LNCaP clone FGC (cell line): Measurements from ENCODE around the gene COL1A2.

Experiments used
- DNase-seq: peaks from one replicate; pipeline ENCODE4 v3.0.0-alpha.2; 2011; ENCODE audit warnings: low read depth
- H3K4me3 ChIP-seq: 2 replicates; pipeline ENCODE4 v1.5.1; 2011; ENCODE audit warnings: mild to moderate bottlenecking, low read depth, low read length, control low read depth
- TF ChIP-seq, protein P1 (sequence below): IDR thresholded peaks from 2 replicates; pipeline ENCODE4 v1.5.1; 2012; ENCODE audit warnings: mild to moderate bottlenecking; ENCODE audit not compliant: control insufficient read depth, insufficient read depth; ENCODE audit errors: extremely low read depth

COL1A2 gene

DNA sequence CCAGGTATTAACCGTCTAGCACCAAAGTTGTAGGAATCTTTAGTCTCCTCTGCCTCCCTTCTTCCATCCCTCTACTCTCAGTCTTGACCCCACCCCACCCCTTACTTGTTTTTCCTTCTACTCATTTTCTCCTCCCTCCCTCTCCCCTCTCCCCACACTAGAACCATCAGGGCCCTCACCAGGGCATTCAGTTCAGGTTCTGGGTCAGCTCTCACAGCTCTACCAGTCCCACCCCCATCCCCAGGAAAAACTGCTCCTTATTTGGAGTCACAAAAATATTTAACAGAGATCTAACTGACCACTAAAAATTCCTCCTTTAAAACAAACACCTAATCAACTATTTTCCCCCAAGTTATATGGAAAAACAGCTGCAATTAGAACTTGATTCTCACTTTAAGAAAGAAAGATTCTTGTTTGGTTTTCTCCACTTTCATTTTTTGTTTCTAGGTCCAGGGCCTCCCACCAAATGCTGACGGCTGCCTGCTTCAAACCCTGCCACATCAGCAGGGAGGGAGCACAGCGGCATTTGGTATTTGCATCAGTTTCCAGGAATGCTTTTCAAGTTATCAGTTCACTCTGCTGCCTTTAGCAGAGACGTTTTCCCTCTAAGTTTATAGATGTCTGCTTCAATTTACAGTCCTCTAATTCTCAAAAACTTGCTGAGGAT, 2.8 kb upstream of the COL1A2 start:
- no peak overlapping the region for H3K4me3 ChIP-seq
- DNase-seq = no peak
- TF ChIP-seq, protein P1, sequence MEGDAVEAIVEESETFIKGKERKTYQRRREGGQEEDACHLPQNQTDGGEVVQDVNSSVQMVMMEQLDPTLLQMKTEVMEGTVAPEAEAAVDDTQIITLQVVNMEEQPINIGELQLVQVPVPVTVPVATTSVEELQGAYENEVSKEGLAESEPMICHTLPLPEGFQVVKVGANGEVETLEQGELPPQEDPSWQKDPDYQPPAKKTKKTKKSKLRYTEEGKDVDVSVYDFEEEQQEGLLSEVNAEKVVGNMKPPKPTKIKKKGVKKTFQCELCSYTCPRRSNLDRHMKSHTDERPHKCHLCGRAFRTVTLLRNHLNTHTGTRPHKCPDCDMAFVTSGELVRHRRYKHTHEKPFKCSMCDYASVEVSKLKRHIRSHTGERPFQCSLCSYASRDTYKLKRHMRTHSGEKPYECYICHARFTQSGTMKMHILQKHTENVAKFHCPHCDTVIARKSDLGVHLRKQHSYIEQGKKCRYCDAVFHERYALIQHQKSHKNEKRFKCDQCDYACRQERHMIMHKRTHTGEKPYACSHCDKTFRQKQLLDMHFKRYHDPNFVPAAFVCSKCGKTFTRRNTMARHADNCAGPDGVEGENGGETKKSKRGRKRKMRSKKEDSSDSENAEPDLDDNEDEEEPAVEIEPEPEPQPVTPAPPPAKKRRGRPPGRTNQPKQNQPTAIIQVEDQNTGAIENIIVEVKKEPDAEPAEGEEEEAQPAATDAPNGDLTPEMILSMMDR = no peak

DNA sequence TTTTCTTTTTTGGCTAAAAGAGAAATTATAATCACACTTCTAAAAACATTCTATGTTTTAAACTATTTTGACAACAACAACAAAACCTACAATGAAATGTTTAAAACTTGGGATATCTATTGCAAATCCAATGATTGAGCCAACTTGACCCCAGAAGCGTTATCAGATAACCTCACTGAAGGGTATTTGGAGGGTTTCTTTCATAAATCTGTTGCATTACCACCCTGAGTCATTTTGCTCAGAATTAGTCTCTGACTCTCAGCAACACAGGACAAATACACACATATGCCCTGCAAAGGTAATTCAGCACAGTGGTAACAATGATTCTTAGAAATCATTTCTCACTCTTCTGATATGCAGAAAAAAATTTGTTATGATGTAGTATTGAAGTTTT, 2.3 kb upstream of the COL1A2 start:
- no peak for DNase-seq
- H3K4me3 ChIP-seq = no peak overlapping the region
- TF ChIP-seq, protein P1 = no peak

DNA sequence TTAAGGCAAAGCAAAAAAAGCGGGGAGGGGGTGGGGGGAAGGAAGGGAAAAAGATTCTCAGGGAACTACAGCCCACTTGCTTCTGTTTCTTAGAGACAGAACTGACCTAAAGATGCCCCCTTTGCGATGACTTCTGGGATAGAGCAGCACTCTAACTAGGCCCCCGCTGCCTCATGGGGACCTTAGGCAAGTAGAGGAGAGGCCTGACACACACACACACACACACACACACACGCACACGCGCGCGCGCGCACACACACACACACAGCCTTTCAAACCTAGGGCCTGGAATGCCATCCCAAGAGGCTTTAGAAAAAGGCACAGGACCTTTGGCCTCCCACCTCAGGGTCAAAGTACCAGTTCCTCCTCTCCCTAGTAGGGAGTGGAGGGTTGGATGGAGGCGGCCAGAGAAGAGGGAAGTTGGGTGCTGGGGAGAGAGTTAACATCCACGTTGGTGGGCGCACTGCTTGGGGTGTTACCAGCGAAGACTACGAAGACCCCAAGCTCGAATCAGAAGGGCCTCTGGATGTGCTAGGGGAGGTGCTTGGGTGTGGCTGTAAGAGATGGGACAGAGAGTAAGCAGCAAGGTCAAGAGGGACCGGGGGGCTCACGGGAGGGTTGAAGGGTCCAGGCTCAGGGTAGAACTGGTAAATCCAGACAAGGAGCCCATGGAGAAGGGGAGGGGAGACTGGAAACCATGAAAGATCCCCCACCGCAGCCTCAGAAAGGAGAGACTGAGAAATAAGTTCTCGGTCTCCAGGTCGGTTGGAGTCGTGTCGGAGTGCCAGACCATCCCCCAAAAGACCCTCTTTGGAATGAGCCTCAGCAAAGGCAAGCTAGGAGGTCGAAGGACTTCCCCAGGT, 1.2 kb upstream of the COL1A2 start:
- H3K4me3 ChIP-seq = no peak overlapping the region
- TF ChIP-seq, protein P1 = no peak
- DNase-seq = no peak

DNA sequence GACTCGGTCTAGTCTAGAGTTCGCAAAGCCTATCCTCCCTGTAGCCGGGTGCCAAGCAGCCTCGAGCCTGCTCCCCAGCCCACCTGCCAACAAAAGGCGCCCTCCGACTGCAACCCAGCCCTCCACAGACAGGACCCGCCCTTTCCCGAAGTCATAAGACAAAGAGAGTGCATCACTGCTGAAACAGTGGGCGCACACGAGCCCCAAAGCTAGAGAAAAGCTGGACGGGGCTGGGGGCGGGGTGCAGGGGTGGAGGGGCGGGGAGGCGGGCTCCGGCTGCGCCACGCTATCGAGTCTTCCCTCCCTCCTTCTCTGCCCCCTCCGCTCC, 622 bp upstream of the COL1A2 start:
- DNase-seq = no peak
- no peak overlapping the region for H3K4me3 ChIP-seq
- TF ChIP-seq, protein P1 = no peak

DNA sequence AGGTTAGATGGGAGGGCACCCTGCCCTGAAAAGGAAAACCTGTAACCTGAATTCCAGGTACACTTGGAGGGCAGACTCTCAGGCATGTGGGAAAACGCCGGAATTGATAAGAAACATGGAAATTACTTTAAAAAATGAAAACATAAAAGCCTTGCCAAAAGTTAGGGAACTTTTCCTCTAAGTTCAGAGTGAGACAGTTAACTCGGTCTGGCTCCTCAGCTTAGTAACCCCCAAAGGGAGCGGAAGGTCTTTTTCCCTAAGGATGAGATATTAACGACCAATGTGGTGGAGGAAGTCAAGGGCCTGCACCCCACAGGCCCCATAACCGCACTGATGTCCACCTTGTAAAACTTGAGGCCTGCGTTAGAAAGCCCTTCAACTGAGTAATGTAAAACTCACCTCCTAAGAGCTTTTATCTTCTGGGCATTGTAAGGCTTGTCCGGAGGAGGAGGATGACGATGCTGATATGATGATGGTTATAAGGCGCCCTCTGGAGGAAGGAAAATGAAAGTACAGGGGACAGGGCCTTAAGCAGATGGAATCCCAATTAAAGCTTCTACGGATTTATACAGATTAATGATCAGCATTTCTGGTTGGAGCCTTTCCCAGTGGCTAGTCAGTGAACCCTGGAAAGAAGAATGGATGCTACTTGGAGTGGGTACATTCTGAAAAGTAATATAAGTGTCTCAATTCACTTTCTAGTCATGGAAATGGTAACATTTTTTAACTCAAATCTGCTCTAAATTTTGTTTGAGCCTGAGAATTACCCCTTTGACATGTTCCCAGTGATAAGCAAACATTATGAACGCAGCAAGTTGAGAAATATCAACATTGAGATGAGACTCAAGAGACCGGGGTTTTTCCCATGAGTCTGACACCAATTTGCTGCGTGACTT, 694 bp downstream of the COL1A2 start:
- no peak overlapping the region for H3K4me3 ChIP-seq
- TF ChIP-seq, protein P1 = peak; percentile 78
- peak; percentile 30 for DNase-seq

DNA sequence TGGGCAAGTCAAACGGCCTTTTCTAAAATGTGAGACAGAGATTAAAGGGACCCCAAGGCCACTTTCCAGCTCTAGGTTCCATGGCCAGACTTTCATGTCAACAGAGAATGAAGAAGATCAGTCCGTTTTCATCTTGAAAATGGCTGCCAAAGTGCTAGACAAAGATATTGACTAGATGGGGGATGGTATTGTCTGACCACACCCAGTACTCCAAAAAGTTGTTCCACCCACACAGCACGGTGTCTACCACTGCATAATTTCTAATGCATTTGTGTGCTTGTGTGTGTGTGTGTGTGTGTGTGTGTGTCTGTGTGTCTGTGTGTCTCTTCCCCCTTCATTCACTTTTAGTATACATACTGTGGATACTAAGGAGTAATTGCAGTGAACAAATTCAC, 1.3 kb downstream of the COL1A2 start:
- DNase-seq = no peak
- H3K4me3 ChIP-seq = no peak overlapping the region
- TF ChIP-seq, protein P1 = no peak
